GM10266 (cell line): Measurements from ENCODE around the gene ATG3.

Source experiments
- DNase-seq: peaks from one replicate; pipeline ENCODE4 v3.0.0; 2012; ENCODE audit errors: extremely low spot score
- TF ChIP-seq, protein P1 (sequence below): IDR thresholded peaks from 2 replicates; pipeline ENCODE4 v1.5.1; 2012; ENCODE audit warnings: mild to moderate bottlenecking, low read depth; ENCODE audit not compliant: control insufficient read depth, insufficient read depth; ENCODE audit errors: missing control alignments

The ATG3 gene

DNA sequence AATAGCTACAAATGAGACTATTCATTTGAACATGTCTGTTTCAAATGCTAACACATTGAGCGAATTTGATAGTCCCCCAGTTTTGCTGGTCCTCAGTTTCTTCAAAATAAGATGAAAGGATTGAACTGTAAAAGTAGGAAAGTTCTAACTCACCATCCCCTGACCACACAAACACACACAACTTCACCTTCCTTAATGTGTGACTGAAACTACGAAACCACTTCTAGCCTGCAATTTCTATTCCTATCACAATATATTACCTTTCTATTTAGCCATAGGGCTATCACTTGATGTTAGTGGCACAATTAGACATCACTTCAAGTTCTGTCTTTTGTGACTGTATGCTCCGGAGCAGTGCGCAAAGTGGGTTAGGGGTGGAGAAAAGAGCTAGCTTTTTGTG, 77.4 kb downstream of the ATG3 start:
- DNase-seq = no peak
- TF ChIP-seq, protein P1, sequence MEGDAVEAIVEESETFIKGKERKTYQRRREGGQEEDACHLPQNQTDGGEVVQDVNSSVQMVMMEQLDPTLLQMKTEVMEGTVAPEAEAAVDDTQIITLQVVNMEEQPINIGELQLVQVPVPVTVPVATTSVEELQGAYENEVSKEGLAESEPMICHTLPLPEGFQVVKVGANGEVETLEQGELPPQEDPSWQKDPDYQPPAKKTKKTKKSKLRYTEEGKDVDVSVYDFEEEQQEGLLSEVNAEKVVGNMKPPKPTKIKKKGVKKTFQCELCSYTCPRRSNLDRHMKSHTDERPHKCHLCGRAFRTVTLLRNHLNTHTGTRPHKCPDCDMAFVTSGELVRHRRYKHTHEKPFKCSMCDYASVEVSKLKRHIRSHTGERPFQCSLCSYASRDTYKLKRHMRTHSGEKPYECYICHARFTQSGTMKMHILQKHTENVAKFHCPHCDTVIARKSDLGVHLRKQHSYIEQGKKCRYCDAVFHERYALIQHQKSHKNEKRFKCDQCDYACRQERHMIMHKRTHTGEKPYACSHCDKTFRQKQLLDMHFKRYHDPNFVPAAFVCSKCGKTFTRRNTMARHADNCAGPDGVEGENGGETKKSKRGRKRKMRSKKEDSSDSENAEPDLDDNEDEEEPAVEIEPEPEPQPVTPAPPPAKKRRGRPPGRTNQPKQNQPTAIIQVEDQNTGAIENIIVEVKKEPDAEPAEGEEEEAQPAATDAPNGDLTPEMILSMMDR = no peak

DNA sequence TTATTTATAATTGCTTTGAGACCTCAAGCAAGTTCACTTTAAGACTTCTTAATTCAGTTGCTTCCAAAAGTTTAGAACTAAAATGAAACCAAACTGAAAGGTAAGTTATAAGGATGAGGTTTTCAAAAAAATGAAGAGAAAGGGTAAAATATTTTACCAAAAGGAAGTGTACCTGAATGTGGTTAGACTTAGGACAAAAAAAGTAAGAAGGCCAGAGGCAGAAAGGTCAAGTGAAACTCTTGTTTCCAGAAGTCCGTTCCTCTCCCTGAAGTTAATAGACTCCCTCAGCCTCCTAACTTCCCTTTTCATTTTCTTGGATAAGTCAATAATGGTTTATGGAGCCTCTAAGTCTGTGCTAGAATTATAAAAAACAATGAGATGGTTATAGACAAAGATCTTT, 79.1 kb downstream of the ATG3 start:
- TF ChIP-seq, protein P1 = no peak
- DNase-seq = no peak
